ENCODE results near the gene TFAP2B.

Gene TFAP2B

DNA sequence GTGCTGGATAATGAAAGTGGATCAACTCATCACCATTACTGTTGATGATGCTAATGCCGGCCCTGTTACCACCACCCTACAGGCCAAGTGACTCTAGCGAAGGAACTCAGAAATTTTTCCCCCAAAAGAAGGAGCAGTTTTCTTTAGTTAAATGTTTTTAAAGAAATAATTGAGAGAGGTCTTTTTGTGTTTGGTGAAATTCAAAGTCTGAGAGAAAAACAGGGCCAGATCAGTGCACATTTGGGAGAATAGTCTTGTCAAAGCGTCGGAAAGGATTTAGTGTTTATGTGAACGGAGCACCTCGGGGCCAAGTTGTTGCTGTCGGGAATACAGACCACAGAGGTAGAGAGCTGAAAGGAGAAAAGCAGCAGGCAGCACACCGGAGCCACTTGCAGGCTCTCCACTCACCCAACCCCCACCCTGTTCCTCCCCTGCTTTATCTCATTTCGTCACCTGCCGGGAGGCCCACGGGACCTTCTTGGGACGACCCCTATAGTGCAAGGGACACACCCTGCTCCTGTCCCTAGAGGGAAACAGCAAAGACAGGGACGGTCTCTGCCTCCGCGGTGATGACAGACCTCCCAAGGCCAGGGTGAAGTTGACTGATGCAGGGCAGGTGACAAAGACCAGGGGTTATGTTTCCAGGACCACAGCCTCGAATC lies 6.8 kb downstream of the TFAP2B start:
- Histone ChIP-seq H3K9ac (ENCODE audit: low read depth, low read length, poor library complexity, severe bottlenecking) (no peak overlapping the region), H3K9me3 (ENCODE audit: insufficient read depth, low read depth, low read length) (no peaks in the 10 kb centered on the region), H4K20me1 (ENCODE audit: insufficient read depth, low read length, poor library complexity, severe bottlenecking) (no peaks in the 10 kb centered on the region), H3K79me2 (ENCODE audit: insufficient read depth, low read length) (no peaks in the 10 kb centered on the region), H2AFZ (ENCODE audit: low read length) (no peak overlapping the region), H3K4me2 (ENCODE audit: low read depth, low read length, poor library complexity, severe bottlenecking) (no peak overlapping the region), H3F3A (ENCODE audit: low read depth) (no peaks in the 10 kb centered on the region), H3K4me3 (ENCODE audit: low read length, poor library complexity, severe bottlenecking) (no peak overlapping the region), H3K9me2 (replicated peaks; ENCODE audit: low read depth, low read length) (no peaks in the 10 kb centered on the region), H3K4me1 (ENCODE audit: insufficient read depth, low read length, poor library complexity, severe bottlenecking) (no peaks in the 10 kb centered on the region), H3K27me3 (ENCODE audit: insufficient read depth, low read length, poor library complexity, severe bottlenecking) (no peaks in the 10 kb centered on the region), H3K36me3 (ENCODE audit: insufficient read depth, low read length) (no peaks in the 10 kb centered on the region)
- TF ChIP-seq EZH2phosphoT487 (IDR thresholded peaks at IDR 0.05; ENCODE audit: borderline replicate concordance), result no peak
- TF ChIP-seq, protein P1, sequence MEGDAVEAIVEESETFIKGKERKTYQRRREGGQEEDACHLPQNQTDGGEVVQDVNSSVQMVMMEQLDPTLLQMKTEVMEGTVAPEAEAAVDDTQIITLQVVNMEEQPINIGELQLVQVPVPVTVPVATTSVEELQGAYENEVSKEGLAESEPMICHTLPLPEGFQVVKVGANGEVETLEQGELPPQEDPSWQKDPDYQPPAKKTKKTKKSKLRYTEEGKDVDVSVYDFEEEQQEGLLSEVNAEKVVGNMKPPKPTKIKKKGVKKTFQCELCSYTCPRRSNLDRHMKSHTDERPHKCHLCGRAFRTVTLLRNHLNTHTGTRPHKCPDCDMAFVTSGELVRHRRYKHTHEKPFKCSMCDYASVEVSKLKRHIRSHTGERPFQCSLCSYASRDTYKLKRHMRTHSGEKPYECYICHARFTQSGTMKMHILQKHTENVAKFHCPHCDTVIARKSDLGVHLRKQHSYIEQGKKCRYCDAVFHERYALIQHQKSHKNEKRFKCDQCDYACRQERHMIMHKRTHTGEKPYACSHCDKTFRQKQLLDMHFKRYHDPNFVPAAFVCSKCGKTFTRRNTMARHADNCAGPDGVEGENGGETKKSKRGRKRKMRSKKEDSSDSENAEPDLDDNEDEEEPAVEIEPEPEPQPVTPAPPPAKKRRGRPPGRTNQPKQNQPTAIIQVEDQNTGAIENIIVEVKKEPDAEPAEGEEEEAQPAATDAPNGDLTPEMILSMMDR (conservative IDR thresholded peaks at IDR 0.05; ENCODE audit: low read length), result no peak

DNA sequence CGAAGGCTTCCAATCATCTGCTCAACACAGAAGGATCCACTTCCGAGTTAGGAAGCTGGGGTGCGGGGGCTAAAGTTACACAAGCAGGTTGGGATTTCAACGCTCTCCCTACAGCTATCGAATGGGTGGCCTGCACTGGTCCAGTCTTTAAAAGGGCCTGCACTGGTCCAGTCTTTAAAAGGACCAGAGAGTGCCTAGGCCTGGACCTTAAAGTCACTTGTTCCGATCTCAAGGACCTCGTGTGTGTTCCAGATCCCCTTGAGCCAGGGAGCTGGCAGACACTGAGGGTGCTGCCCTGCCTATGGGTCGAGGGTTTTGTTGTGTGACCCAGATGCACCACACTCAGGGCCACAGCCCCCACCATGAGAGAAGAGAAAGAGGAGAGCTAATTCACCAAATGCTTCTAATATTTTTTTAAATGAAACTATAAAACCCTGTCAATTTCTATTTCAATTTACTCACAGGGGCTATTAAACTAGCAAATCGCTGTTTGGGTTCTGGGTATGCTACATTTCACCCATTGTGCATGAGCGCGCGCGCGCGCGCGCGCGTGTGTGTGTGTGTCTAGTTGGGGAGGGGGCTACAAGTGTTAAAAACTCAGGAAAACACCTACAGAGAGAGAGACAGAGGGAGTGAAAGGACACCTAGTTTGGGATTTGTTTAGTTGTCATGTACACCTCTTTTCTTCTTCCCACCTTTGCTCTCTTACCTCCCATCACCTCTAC lies 7.5 kb downstream of the TFAP2B start:
- H2AFZ ChIP-seq (ENCODE audit: low read length), result no peak overlapping the region
- H3K27me3 ChIP-seq (ENCODE audit: insufficient read depth, low read length, poor library complexity, severe bottlenecking), result no peaks in the 10 kb centered on the region

DNA sequence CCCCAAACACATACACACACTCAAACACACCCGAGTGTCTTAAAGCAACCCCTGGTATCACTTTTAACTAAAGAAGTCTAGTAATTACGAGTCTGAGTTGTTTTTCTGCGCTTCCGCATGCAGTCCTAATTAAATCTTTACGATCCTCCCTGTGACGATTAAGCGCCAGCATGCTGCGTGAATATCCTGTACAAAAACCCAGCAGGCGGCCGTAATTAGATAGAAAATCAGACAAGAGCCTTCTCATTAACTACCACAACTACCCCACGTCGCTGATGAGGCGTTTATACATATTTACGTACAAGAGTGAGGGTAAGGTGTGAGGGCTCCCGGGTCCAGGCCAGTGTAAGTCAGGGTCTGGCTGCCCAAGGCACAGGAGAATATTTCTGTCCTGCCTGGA lies 8.1 kb downstream of the TFAP2B start:
- H3K4me1 ChIP-seq (ENCODE audit: insufficient read depth, low read length, poor library complexity, severe bottlenecking), result no peaks in the 10 kb centered on the region
- no peak overlapping the region for H3K9ac ChIP-seq (ENCODE audit: low read depth, low read length, poor library complexity, severe bottlenecking)
- H3K9me2 ChIP-seq (replicated peaks; ENCODE audit: low read depth, low read length), result no peaks in the 10 kb centered on the region
- H3K4me3 ChIP-seq (ENCODE audit: low read length, poor library complexity, severe bottlenecking), result no peak overlapping the region
- H3K36me3 ChIP-seq (ENCODE audit: insufficient read depth, low read length), result no peaks in the 10 kb centered on the region
- no peaks in the 10 kb centered on the region for H3F3A ChIP-seq (ENCODE audit: low read depth)
- no peaks in the 10 kb centered on the region for H3K9me3 ChIP-seq (ENCODE audit: insufficient read depth, low read depth, low read length)
- no peak overlapping the region for H3K4me2 ChIP-seq (ENCODE audit: low read depth, low read length, poor library complexity, severe bottlenecking)
- H3K27me3 ChIP-seq (ENCODE audit: insufficient read depth, low read length, poor library complexity, severe bottlenecking), result no peaks in the 10 kb centered on the region
- H3K79me2 ChIP-seq (ENCODE audit: insufficient read depth, low read length), result no peaks in the 10 kb centered on the region
- H4K20me1 ChIP-seq (ENCODE audit: insufficient read depth, low read length, poor library complexity, severe bottlenecking), result no peaks in the 10 kb centered on the region
- H2AFZ ChIP-seq (ENCODE audit: low read length), result no peak overlapping the region
- no peak for TF ChIP-seq EZH2phosphoT487 (IDR thresholded peaks at IDR 0.05; ENCODE audit: borderline replicate concordance)
- TF ChIP-seq, protein P1 (conservative IDR thresholded peaks at IDR 0.05; ENCODE audit: low read length), result no peak

More for the DNA sequence above, 7.5 kb downstream of the TFAP2B start:
- Histone ChIP-seq H3F3A (ENCODE audit: low read depth) (no peaks in the 10 kb centered on the region), H3K79me2 (ENCODE audit: insufficient read depth, low read length) (no peaks in the 10 kb centered on the region), H3K4me1 (ENCODE audit: insufficient read depth, low read length, poor library complexity, severe bottlenecking) (no peaks in the 10 kb centered on the region), H3K4me2 (ENCODE audit: low read depth, low read length, poor library complexity, severe bottlenecking) (no peak overlapping the region), H3K9ac (ENCODE audit: low read depth, low read length, poor library complexity, severe bottlenecking) (no peak overlapping the region), H4K20me1 (ENCODE audit: insufficient read depth, low read length, poor library complexity, severe bottlenecking) (no peaks in the 10 kb centered on the region), H3K36me3 (ENCODE audit: insufficient read depth, low read length) (no peaks in the 10 kb centered on the region), H3K9me3 (ENCODE audit: insufficient read depth, low read depth, low read length) (no peaks in the 10 kb centered on the region), H3K4me3 (ENCODE audit: low read length, poor library complexity, severe bottlenecking) (no peak overlapping the region), H3K9me2 (replicated peaks; ENCODE audit: low read depth, low read length) (no peaks in the 10 kb centered on the region)
- TF ChIP-seq EZH2phosphoT487 (IDR thresholded peaks at IDR 0.05; ENCODE audit: borderline replicate concordance), result no peak
- TF ChIP-seq, protein P1 (conservative IDR thresholded peaks at IDR 0.05; ENCODE audit: low read length), result no peak

Measured in Loucy (cell line).